Stomach (tissue), 4 donors: ENCODE measurements around the gene OLFML2A.

Experiments used
- EP300 ChIP-seq: sonication (generic); formaldehyde crosslinking; IDR thresholded peaks from one replicate; pipeline ENCODE4 v1.6.1; 2017; ENCODE audit warnings: antibody characterized with exemption
- TF ChIP-seq, protein P1 (sequence below), 7 experiments: fragments of 450-650 bp in 4 of 7; fragments of 200-600 bp in 3 of 7; sonication (generic) in 3 of 7; IDR thresholded peaks; one replicate each; pipeline ENCODE4 v1.5.1; 2016 to 2019; ENCODE audit warnings: antibody characterized with exemption in 7 of 7, control low read depth in 2 of 7, mild to moderate bottlenecking in 1 of 7

- TF ChIP-seq, protein P1, sequence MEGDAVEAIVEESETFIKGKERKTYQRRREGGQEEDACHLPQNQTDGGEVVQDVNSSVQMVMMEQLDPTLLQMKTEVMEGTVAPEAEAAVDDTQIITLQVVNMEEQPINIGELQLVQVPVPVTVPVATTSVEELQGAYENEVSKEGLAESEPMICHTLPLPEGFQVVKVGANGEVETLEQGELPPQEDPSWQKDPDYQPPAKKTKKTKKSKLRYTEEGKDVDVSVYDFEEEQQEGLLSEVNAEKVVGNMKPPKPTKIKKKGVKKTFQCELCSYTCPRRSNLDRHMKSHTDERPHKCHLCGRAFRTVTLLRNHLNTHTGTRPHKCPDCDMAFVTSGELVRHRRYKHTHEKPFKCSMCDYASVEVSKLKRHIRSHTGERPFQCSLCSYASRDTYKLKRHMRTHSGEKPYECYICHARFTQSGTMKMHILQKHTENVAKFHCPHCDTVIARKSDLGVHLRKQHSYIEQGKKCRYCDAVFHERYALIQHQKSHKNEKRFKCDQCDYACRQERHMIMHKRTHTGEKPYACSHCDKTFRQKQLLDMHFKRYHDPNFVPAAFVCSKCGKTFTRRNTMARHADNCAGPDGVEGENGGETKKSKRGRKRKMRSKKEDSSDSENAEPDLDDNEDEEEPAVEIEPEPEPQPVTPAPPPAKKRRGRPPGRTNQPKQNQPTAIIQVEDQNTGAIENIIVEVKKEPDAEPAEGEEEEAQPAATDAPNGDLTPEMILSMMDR (IDR thresholded peaks at IDR 0.05): no peak
- TF ChIP-seq EP300: no peak
Measured at GRCh38 chr9:124859803-124860581, 83.1 kb downstream of the OLFML2A start.
